Neural progenitor cell (in vitro differentiated cells): Measurements from ENCODE around the gene IFT74.

Experiments
- CTCF ChIP-seq: fragments of 200-600 bp; sonication (generic); IDR thresholded peaks from 2 replicates; pipeline ENCODE4 v1.5.1; 2017; ENCODE audit warnings: antibody characterized with exemption, mild to moderate bottlenecking
- EZH2 ChIP-seq: fragments of 200-600 bp; sonication (generic); IDR thresholded peaks from 2 replicates; pipeline ENCODE4 v1.6.1; 2017; ENCODE audit warnings: antibody characterized with exemption, mild to moderate bottlenecking, moderate library complexity

GRCh38 chr9:26919698-26920097, 36.5 kb upstream of the IFT74 start:
- TF ChIP-seq CTCF (no peak), EZH2 (no peak)
